ENCODE results near the gene SLC17A4. TPM values are rescaled to one million over a fixed set of nuclear protein-coding genes. Genes with fewer than 3 reads are reported as not detected.

Gene SLC17A4
- total and polyA plus RNA-seq, 2 donors from 2014 or later: 0.88 to 1.8 TPM

- intact Hi-C loops (cut with DNase I): no loop called here
- FAIRE-seq (peak; percentile 93), DNase-seq (peak in 2 of 5 donors; percentile 66 to 76)
These were observed 36.4 kb upstream of the SLC17A4 start for GRCh38 chr6:25717866-25718740.

GRCh38 chr6:25726122-25726911 is 28.2 kb upstream of the SLC17A4 start:
- no peaks in the 10 kb centered on the region for H3K4me1 ChIP-seq (ENCODE audit: control insufficient read depth in 2 of 3, insufficient read depth in 2 of 3, low read depth in 1 of 3, low read length in 3 of 3)
- no peak overlapping the region for H3K27ac ChIP-seq (ENCODE audit: low read depth in 2 of 2, low read length in 2 of 2)
- no peaks in the 10 kb centered on the region for H3K27me3 ChIP-seq (ENCODE audit: control insufficient read depth, insufficient read depth, low read length)
- no peak overlapping the region for H3K4me3 ChIP-seq (ENCODE audit: low read length in 3 of 3)
- DNase-seq (no peak), FAIRE-seq (no peak)
- no peaks in the 10 kb centered on the region for H3K36me3 ChIP-seq (ENCODE audit: control insufficient read depth in 2 of 3, insufficient read depth in 3 of 3, low read length in 3 of 3)
- H3K9ac ChIP-seq (ENCODE audit: low read length in 3 of 3): no peak overlapping the region
- no peaks in the 10 kb centered on the region for H3K9me3 ChIP-seq (ENCODE audit: control insufficient read depth in 2 of 3, insufficient read depth in 1 of 3, low read length in 3 of 3)
- intact Hi-C loops (cut with DNase I): no loop called here
- no peak for TF ChIP-seq CTCF (IDR thresholded peaks at IDR 0.05; ENCODE audit: borderline replicate concordance, extremely low read depth, insufficient read depth)

More at GRCh38 chr6:25717866-25718740, 36.4 kb upstream of the SLC17A4 start:
- TF ChIP-seq CTCF (IDR thresholded peaks at IDR 0.05; ENCODE audit: borderline replicate concordance, extremely low read depth, insufficient read depth): peak; percentile 46
- H3K27me3 ChIP-seq (ENCODE audit: control insufficient read depth, insufficient read depth, low read length): no peaks in the 10 kb centered on the region
- no peaks in the 10 kb centered on the region for H3K9me3 ChIP-seq (ENCODE audit: control insufficient read depth in 2 of 3, insufficient read depth in 1 of 3, low read length in 3 of 3)
- H3K27ac ChIP-seq (ENCODE audit: low read depth in 2 of 2, low read length in 2 of 2): no peak overlapping the region
- H3K4me1 ChIP-seq (ENCODE audit: control insufficient read depth in 2 of 3, insufficient read depth in 2 of 3, low read depth in 1 of 3, low read length in 3 of 3): no peaks in the 10 kb centered on the region
- no peak overlapping the region for H3K9ac ChIP-seq (ENCODE audit: low read length in 3 of 3)
- no peak overlapping the region for H3K4me3 ChIP-seq (ENCODE audit: low read length in 3 of 3)
- H3K36me3 ChIP-seq (ENCODE audit: control insufficient read depth in 2 of 3, insufficient read depth in 3 of 3, low read length in 3 of 3): no peaks in the 10 kb centered on the region

GRCh38 chr6:25727028-25727427 is 27.5 kb upstream of the SLC17A4 start:
- Histone ChIP-seq H3K4me1 (ENCODE audit: control insufficient read depth in 2 of 3, insufficient read depth in 2 of 3, low read depth in 1 of 3, low read length in 3 of 3) (no peaks in the 10 kb centered on the region), H3K9me3 (ENCODE audit: control insufficient read depth in 2 of 3, insufficient read depth in 1 of 3, low read length in 3 of 3) (no peaks in the 10 kb centered on the region), H3K27me3 (ENCODE audit: control insufficient read depth, insufficient read depth, low read length) (no peaks in the 10 kb centered on the region), H3K9ac (ENCODE audit: low read length in 3 of 3) (no peak overlapping the region), H3K36me3 (ENCODE audit: control insufficient read depth in 2 of 3, insufficient read depth in 3 of 3, low read length in 3 of 3) (no peaks in the 10 kb centered on the region), H3K27ac (ENCODE audit: low read depth in 2 of 2, low read length in 2 of 2) (no peak overlapping the region), H3K4me3 (ENCODE audit: low read length in 3 of 3) (no peak overlapping the region)
- DNase-seq: no peak
- intact Hi-C loops (cut with DNase I): no loop called here
- FAIRE-seq: no peak
- TF ChIP-seq CTCF (IDR thresholded peaks at IDR 0.05; ENCODE audit: borderline replicate concordance, extremely low read depth, insufficient read depth): no peak
